GM19438 (cell line): Measurements from ENCODE around the gene CBLN3.

Source experiments
- ATAC-seq: cut with Tn5 transposase; IDR thresholded peaks from one replicate; pipeline ENCODE4 v1.9.1; 2021; ENCODE audit warnings: low read depth; ENCODE audit not compliant: unreplicated experiment

Gene CBLN3

GRCh38 chr14:24426912-24427536, 2.4 kb downstream of the CBLN3 start:
- no peak for ATAC-seq

GRCh38 chr14:24426150-24426911, 3.1 kb downstream of the CBLN3 start:
- no peak for ATAC-seq

- ATAC-seq, result no peak
These were observed 3.8 kb downstream of the CBLN3 start for GRCh38 chr14:24425704-24426103.

- ATAC-seq, result no peak
These were observed 6.5 kb downstream of the CBLN3 start for GRCh38 chr14:24422694-24423601.

- ATAC-seq, result no peak
These were observed 7.2 kb downstream of the CBLN3 start for GRCh38 chr14:24422261-24422660.

GRCh38 chr14:24418492-24418873, 11.0 kb downstream of the CBLN3 start:
- no peak for ATAC-seq

- ATAC-seq, result no peak
These were observed 11.5 kb downstream of the CBLN3 start for GRCh38 chr14:24417832-24418491.

GRCh38 chr14:24416932-24417619, 12.4 kb downstream of the CBLN3 start:
- ATAC-seq, result no peak

GRCh38 chr14:24416254-24416931, 13.1 kb downstream of the CBLN3 start:
- ATAC-seq, result no peak

- no peak for ATAC-seq
These were observed 13.8 kb downstream of the CBLN3 start for GRCh38 chr14:24415421-24416253.

GRCh38 chr14:24414732-24415420, 14.6 kb downstream of the CBLN3 start:
- ATAC-seq, result no peak

GRCh38 chr14:24414077-24414476, 15.4 kb downstream of the CBLN3 start:
- no peak for ATAC-seq

- no peak for ATAC-seq
These were observed 17.8 kb downstream of the CBLN3 start for GRCh38 chr14:24411443-24412389.

- no peak for ATAC-seq
These were observed 19.5 kb downstream of the CBLN3 start for GRCh38 chr14:24409956-24410355.

GRCh38 chr14:24409192-24409591, 20.3 kb downstream of the CBLN3 start:
- no peak for ATAC-seq

- ATAC-seq, result no peak
These were observed 20.7 kb downstream of the CBLN3 start for GRCh38 chr14:24408764-24409163.
